ENCODE data around the gene SERINC5.

SERINC5 gene

GRCh38 chr5:80217667-80218066 lies 38.2 kb downstream of the SERINC5 start:
- peaks cover 0 to 6% (median 0%) of the 10 kb centered on the region in 3 donors for H3K36me3 ChIP-seq
- H3K4me3 ChIP-seq = no peak overlapping the region
- H3K4me1 ChIP-seq = peaks cover 0 to 17% (median 4%) of the 10 kb centered on the region in 4 donors
- DNase-seq = no peak
- intact Hi-C loops (cut with DNase I; ENCODE audit: low total_unique reads) = loop anchor here (5.0 kb wide), 1 partner anchor 40 kb away; the partner anchor contains the start of gene SERINC5
- H3K27ac ChIP-seq = peak overlapping the region in 1 of 2 donors; percentile 51
- no peaks in the 10 kb centered on the region for H3K9me3 ChIP-seq
- TF ChIP-seq CTCF (IDR thresholded peaks at IDR 0.05) = no peak
- H3K27me3 ChIP-seq = no peaks in the 10 kb centered on the region

GRCh38 chr5:80216753-80217596 lies 38.9 kb downstream of the SERINC5 start:
- peak; percentile 49 to 92 for DNase-seq
- Histone ChIP-seq H3K4me3 (no peak overlapping the region), H3K27ac (peak overlapping the region; percentile 43 to 51), H3K9me3 (no peaks in the 10 kb centered on the region), H3K27me3 (no peaks in the 10 kb centered on the region), H3K36me3 (peaks cover 0 to 6% (median 0%) of the 10 kb centered on the region in 3 donors), H3K4me1 (peaks cover 0 to 17% (median 4%) of the 10 kb centered on the region in 4 donors)
- no peak for TF ChIP-seq CTCF (IDR thresholded peaks at IDR 0.05)
- intact Hi-C loops (cut with DNase I; ENCODE audit: low total_unique reads) = loop anchor here (5.0 kb wide), 1 partner anchor 40 kb away; the partner anchor contains the start of gene SERINC5

- no peak for DNase-seq
- intact Hi-C loops (cut with DNase I; ENCODE audit: low total_unique reads) = loop anchor here (5.0 kb wide), 1 partner anchor 41 kb away; the partner anchor contains the start of gene SERINC5
- Histone ChIP-seq H3K4me3 (no peak overlapping the region), H3K9me3 (no peaks in the 10 kb centered on the region), H3K27ac (no peak overlapping the region), H3K27me3 (no peaks in the 10 kb centered on the region), H3K4me1 (peaks cover 0 to 17% (median 4%) of the 10 kb centered on the region in 4 donors), H3K36me3 (peaks cover 0 to 6% (median 0%) of the 10 kb centered on the region in 3 donors)
- TF ChIP-seq CTCF (IDR thresholded peaks at IDR 0.05) = no peak
Observed at GRCh38 chr5:80216096-80216495, 39.8 kb downstream of the SERINC5 start.

- no peak for DNase-seq
- TF ChIP-seq CTCF (IDR thresholded peaks at IDR 0.05) = no peak
- H3K27ac ChIP-seq = no peak overlapping the region
- H3K27me3 ChIP-seq = no peaks in the 10 kb centered on the region
- peaks cover 0 to 2% (median 0%) of the 10 kb centered on the region in 3 donors for H3K36me3 ChIP-seq
- intact Hi-C loops (cut with DNase I; ENCODE audit: low total_unique reads) = loop anchor here (5.0 kb wide), 1 partner anchor 42 kb away; the partner anchor contains the start of gene SERINC5
- peaks cover 0 to 17% (median 4%) of the 10 kb centered on the region in 4 donors for H3K4me1 ChIP-seq
- no peak overlapping the region for H3K4me3 ChIP-seq
- H3K9me3 ChIP-seq = no peaks in the 10 kb centered on the region
Observed at GRCh38 chr5:80215523-80215922, 40.3 kb downstream of the SERINC5 start.

GRCh38 chr5:80213466-80213865 lies 42.4 kb downstream of the SERINC5 start:
- Histone ChIP-seq H3K4me3 (no peak overlapping the region), H3K36me3 (no peaks in the 10 kb centered on the region), H3K27me3 (no peaks in the 10 kb centered on the region), H3K27ac (no peak overlapping the region), H3K9me3 (no peaks in the 10 kb centered on the region), H3K4me1 (peaks cover 0 to 17% (median 4%) of the 10 kb centered on the region in 4 donors)
- no peak for DNase-seq
- TF ChIP-seq CTCF (IDR thresholded peaks at IDR 0.05) = no peak
- intact Hi-C loops (cut with DNase I; ENCODE audit: low total_unique reads) = no loop called here
